Measurements from ENCODE around the gene TOB1. TPM values are rescaled to one million over a fixed set of nuclear protein-coding genes. Genes with fewer than 3 reads are reported as not detected.
A peak's percentile ranks its signal among the peaks of the same experiment; 100 is the strongest.

The TOB1 gene
- total RNA-seq, 1 experiment from 2014 or later, result 31.6 TPM

- peaks cover 57 to 73% of the 10 kb centered on the region in 2 experiments for H3K4me1 Mint-ChIP-seq
- Histone ChIP-seq H4K5ac (ENCODE audit: insufficient read length, low read depth, low read length) (no peak overlapping the region), H3K4ac (ENCODE audit: low read depth, low read length) (no peak overlapping the region), H3K79me2 (ENCODE audit: insufficient read depth, low read length) (no peaks in the 10 kb centered on the region), H3K4me2 (ENCODE audit: insufficient read depth, insufficient read length, low read length) (no peak overlapping the region), H3K27ac (ENCODE audit: insufficient read length, low read depth, low read length) (no peak overlapping the region), H3K18ac (ENCODE audit: insufficient read length, low read depth, low read length) (no peak overlapping the region), H3K23ac (ENCODE audit: insufficient read length, low read depth, low read length) (no peak overlapping the region), H3K4me1 (ENCODE audit: insufficient read depth, low read length) (peaks cover 20% of the 10 kb centered on the region; the same call in 1 of the 2 replicates), H3K56ac (ENCODE audit: insufficient read length, low read depth, low read length) (no peak overlapping the region), H3K14ac (ENCODE audit: insufficient read depth, low read length) (no peak overlapping the region), H2BK20ac (ENCODE audit: low read depth, low read length, poor library complexity, severe bottlenecking) (no peak overlapping the region), H3K27me3 (ENCODE audit: insufficient read depth, low read length) (no peaks in the 10 kb centered on the region), H2AK5ac (ENCODE audit: insufficient read length, low read length) (no peak overlapping the region), H2AFZ (ENCODE audit: low read length) (no peak overlapping the region), H4K91ac (ENCODE audit: insufficient read length, low read depth, low read length) (no peak overlapping the region), H3K79me1 (ENCODE audit: insufficient read depth, low read depth, low read length, poor library complexity, severe bottlenecking) (no peaks in the 10 kb centered on the region), H4K8ac (replicated peaks; ENCODE audit: insufficient read length, low read depth, low read length) (no peak overlapping the region), H2BK5ac (ENCODE audit: insufficient read length, low read length) (no peak overlapping the region), H2BK120ac (ENCODE audit: low read depth, low read length, poor library complexity, severe bottlenecking) (no peak overlapping the region), H3K9me3 (ENCODE audit: control insufficient read depth, low read depth, low read length) (no peaks in the 10 kb centered on the region), H3K23me2 (ENCODE audit: insufficient read length, low read depth, low read length, poor library complexity, severe bottlenecking) (no peaks in the 10 kb centered on the region), H2BK12ac (ENCODE audit: insufficient read length, low read depth, low read length) (peak overlapping the region; percentile 29), H2BK15ac (ENCODE audit: low read depth, low read length) (no peak overlapping the region), H3T11ph (ENCODE audit: low read length) (no peak overlapping the region), H4K20me1 (ENCODE audit: control insufficient read depth, insufficient read depth, insufficient read length) (no peaks in the 10 kb centered on the region), H3K9ac (ENCODE audit: extremely low read depth, insufficient read length, low read length) (no peak overlapping the region)
- no peak for TF ChIP-seq CTCF (conservative IDR thresholded peaks at IDR 0.05)
- peaks cover 2% of the 10 kb centered on the region in 2 experiments; a peak in 2 of 5 replicates for H3K9me3 Mint-ChIP-seq
- no peak for DNase-seq
- H3K27me3 Mint-ChIP-seq (ENCODE audit: low read depth), result no peaks in the 10 kb centered on the region
- peak overlapping the region in 1 of 3 experiments; percentile 59; a peak in 1 of 7 replicates for H3K27ac Mint-ChIP-seq
- no peaks in the 10 kb centered on the region; a peak in 2 of 7 replicates for H3K36me3 Mint-ChIP-seq (ENCODE audit: insufficient read depth in 1 of 3, low read depth in 3 of 3)
- WGBS (ENCODE audit: extremely low coverage, insufficient read length, low lambda C conversion rate), result no CpG with 5 or more reads among the region's 2 CpGs
- H3K4me3 Mint-ChIP-seq, result no peak overlapping the region
Measured at GRCh38 chr17:50913120-50913519, 47.0 kb upstream of the TOB1 start.

All from H9 (cell line).